Mucosa of gallbladder (tissue), 1 donor: ENCODE data around the gene ANAPC2. TPM values are rescaled to one million over a fixed set of nuclear protein-coding genes. Genes with fewer than 3 reads are reported as not detected.

Experiments
- DNase-seq: peaks from one replicate; pipeline ENCODE4 v3.0.0-alpha.2; 2020; ENCODE audit warnings: low spot score
- total RNA-seq: library from RNA; stranded (reverse); gene quantifications from one replicate; pipeline ENCODE4 v1.2.1, GENCODE V29; 2021
- donor health status: DM: no; HTN: no; CAD: no.

ANAPC2 gene
- total RNA-seq, 1 donor from 2014 or later = 64.6 TPM

DNA sequence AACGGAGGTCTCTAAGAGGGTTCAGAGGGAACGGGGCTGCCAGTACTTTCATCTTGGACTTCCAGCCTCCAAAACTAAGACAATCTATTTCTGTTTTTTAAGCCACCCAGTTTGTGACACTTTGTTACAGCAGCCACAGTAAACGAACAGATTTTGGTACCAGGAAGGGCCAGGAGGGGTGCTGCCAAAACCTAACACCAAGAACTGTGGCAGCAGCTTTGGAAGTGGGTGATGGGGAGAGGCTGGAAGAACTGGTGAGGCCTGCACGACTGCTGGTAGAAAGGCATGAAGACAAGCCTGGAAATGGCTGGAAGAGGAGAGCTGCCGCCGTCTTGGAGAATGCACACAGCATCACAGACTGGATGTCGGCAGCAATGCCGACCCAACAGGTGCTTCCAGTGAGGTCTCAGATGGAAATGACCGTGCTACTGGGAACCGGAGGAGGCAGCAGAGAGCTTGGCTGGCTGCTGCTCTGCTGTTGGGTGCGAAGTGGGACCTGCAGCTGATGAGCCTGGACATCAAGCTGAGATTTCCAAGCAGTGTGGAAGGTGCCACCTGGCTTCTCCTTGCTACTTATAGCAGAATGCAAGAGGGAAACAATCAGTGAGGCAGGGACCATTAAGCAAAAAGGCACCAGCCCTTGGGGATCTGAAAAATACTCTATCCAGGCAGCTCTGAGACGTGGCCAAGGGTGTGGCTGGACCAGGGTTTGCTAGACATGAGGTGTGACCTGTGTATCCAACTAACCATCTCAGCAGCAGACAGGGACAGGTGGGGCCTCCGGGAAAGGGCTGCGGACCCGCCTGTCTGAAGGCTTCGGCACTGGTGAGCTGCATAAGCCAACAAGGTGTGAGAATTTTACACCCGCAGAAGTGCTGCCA, 11.8 kb downstream of the ANAPC2 start:
- DNase-seq = no peak

DNA sequence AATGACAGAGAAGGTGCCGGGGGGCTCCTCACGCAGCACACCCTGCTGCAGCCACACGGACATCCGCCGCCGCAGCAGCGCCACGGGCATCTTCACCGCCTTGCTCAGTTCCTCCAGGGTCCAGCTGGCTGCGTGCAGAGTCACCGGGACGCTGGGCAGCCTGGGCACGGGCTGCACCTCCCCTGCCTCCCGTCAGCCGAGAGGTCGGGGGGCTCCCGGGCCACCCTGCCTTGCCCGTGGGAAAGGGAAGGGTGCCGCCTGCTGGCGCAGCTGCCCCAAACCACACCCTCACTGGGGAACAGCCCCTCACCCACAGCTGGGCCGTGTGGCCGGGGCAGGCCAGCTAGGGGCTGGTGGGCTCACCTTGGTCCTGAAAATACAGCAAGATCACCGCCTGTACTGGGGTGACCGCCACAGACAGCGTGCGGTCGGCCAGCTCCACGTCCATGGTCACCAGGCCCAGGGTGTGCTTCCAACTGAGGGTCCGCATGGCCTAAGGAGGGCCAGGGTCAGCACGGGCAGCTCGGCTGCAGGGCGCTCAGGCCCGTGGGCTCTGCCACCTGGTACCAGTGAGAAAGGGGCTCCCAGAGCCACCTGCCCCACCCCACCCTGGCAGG, 12.9 kb downstream of the ANAPC2 start:
- DNase-seq = no peak

DNA sequence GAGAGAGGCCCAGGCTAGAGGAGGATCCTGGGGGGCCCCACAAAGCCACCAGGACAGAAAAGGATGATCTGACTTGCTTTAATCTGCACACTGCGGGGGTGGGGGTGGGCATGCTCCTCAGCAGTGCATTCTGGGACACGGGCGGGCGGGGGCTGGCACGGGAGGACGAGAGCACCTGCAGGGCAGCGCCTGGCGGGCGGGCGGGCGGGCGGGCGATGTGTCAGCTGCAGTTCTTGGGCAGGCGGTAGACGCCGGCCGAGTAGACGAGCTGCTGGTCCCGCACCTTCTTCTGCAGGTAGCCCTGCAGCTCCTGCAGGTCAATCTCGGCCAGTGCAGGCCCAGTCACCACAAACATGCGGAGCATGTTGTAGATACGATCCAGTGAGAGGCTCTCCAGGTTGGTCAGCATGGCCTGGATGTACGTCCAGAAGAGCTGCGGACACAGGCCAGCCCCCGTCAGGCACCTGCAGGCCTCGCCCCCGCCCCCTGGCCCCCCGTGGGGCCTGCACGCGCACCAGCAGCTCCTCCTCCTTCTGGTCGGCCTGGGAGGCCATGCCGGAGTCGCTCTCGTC, 13.6 kb downstream of the ANAPC2 start:
- DNase-seq = no peak

DNA sequence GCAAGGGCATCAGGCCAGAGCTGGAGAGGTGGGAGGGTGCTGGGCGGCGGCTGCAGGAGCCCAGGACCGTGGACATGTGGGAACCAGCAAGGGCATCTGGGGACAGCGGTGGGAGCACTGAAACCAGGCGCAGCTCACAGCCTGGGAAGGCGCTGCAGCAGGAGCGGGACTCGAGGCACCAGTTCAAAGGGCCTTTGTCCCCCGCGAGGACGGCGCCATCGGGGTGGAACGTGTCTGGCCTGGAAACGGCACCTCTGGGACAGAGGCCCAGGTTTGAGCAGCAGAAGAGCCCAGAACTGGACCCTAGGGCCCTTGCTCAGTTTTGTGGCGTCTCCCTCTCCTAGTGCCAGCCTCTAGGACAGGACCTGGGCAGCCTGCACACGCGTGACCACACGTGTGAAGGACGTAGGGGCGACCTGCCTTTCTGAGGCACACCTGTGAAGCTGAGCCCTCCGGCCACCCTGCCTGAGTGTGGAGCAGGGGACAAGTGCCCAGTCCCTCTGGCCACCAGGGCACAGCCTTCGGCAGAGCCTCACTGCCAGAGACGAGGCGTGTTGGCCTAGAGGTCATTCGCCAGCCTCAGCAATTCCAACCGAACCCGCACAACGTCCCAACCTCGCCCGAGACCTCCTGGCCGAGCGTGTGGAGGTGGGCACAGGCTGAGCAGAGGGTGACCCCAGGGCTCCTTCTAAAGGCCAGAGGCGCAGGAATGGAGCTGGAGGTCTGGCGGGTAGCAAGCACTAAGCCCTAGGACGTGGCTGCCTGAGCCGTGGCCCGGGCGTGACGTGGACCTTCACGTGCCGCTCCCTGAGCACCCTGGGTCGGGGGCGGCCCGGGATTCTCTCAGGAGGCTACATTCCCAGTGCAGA, 14.3 kb downstream of the ANAPC2 start:
- no peak for DNase-seq

DNA sequence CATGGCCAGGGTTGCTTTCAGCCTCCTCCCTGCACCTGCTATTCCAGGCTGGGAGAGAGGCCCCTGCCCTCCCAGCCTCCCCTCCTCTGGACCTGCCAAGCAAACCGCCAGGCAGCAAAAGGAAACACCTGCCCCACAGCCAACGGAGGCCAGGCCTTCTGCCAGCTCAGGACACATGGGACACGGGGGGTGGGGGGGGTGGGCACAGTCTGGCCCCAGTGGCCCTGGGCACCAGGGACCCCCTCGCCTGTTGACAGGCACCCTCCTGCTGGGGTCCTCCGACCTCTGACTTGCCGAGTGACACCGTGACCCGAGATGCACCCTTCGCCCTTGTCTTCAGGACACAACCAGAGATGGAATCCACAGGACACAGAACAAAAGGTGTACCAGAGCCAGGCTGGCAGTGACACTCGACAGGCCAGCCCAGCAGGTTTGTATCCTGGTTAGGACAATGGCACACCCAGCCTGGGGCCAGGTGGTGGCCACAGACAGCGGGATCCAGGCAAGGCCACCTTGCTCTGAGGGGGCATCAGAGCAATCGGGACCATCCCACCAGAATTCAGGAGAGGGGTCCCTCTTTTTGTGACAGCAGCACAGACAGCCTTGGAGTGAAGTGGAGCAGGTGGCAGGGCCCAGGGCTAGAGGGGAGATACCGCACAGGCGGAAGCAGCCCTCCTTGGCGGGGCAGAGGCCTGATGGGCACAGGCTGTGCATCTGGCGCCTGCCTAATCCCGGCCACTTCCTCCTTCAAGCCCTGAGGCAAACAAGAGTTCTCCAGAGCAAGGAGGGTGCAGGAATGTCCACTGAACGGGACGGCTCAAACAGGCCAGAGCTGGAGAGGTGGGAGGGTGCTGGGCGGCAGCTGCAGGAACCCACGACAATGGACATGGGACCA, 15.2 kb downstream of the ANAPC2 start:
- no peak for DNase-seq

DNA sequence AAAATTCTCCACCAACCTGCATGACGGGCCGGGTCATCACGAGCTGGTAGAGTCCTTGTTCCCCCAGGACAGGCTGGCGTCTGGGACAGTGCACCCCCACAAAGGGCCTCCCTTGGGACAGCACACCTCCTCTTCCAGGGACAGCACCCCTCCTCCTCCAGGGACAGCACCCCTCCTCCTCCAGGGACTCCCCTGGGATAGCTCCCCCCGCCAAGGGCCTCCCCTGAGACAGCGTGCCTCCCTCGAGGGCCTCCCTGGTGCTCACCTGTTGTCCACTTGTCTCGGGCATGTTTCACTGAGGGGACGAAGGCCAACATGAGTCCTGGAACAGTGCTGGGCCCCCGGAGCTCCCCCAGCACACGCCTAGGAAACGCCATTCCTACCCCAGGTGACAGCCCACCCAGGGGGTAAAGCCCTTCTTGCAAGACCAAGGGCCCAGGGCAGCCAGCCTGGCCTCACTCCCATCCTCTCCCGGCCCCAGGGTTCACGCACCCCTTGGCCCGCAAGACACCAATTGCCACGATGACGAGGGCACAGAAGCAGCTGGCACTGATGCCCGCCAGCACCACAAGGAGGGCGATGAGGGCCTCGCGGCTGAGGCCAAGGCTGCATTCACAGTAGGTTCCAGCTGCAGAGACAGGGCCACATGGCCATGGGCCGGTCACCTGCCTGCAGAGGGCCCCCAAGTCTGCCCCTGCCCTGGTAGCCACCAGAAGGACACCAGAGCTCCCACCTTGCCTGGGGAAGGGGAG, 17.0 kb downstream of the ANAPC2 start:
- no peak for DNase-seq

DNA sequence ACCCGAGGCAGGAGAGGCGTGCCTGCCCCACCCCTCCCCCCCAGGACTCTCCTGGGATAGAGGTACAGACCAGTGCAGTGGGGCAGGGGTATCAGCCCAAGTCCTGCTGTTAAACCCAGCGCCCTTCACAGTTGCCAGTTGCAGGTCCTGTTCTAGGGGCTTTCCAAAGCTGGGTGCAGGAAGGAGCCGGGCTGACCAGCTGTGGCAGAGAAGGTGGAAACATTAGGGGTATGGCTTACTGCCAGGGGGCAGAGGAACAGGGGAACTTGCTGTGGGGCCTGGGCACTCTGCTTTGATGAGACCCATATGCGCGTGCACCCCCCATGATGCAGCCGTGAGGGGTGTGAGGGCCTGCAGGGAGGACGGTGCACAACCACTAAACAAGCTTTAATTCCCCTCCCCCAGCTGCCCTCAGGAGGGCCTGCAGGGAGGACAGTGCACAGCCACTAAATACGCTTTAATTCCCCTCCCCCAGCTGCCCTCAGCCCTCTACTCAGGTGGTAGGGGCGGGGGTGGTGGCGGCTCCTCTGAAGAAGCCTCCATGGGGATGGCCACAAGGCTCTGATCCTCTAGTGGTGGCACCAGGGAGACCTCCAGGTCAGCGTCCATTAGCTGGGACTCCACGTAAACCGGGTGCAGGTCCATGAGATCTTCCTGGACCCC, 17.7 kb downstream of the ANAPC2 start:
- DNase-seq = no peak

DNA sequence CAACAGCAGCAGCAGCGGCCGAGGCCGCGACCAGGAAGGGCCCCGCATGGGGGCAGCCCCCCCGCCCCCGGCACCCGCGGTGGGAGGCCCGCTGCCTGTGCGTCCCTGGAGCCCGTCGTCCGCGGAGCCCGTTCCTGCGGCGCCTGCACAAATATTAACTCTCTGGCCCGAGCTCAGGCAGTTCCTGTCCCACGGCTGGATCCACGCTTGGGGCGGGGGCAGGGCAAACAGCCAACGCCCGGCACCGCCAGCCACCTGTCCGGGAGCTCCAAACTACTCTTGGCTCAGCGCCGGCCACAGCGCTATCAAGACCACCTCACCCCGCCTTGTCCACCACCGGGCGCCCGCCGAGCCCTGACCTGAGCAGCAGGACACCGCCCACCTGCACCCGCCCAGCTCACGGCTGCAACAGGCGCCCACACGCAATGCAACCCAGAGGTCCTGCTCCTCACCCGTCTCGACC, 18.4 kb downstream of the ANAPC2 start, which contains the start of gene LRRC26:
TSS of gene LRRC26 (minus strand) at position 156 of the 463 bp plus-strand sequence. CDS start at position 48, 108 bp downstream.
- no peak for DNase-seq

DNA sequence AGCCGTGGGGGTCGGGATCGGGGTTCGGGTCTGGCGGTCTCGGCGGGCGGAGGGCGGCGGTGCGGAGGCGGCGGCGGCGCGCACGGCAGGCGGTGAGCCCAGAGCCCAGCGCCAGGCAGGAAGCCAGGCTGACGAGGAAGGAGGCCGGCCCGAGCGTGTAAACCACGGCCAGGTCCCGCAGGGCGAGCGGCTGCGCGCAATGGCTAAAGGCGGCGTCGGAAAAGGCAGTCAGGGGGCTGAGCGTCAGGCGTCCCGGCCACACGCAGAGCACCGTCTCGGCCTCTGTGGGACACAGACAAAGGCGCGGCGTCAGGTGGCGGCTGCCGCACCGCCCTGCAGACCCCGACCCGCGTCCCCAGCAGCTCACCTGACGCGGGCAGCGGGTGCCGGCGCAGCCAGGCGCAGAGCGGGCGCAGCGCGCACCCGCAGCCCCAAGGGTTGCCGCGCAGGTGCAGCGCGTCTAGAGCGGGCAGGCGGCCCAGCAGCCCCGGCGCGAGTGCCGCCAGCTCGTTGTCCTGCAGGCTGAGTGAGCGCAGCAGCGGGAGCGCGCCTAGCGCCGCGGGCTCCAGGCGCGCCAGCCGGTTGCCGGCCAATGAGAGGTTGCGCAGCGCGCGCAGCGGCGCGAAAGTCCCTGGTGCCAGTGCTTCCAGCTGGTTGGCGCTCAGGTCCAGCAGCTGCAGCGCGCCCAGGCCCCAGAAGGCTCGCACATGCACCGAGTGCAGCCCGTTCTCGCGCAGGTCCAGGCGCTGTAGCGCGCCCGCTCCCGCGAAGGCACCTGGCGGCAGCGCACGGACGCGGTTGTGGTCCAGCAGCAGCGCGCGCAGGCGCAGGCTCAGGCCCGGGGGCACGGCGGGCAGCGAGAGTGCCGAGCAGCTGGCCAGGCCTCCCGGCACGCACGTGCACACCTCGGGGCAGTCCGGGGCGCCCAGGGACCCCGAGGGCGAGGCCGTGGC, 19.2 kb downstream of the ANAPC2 start:
- no peak for DNase-seq

DNA sequence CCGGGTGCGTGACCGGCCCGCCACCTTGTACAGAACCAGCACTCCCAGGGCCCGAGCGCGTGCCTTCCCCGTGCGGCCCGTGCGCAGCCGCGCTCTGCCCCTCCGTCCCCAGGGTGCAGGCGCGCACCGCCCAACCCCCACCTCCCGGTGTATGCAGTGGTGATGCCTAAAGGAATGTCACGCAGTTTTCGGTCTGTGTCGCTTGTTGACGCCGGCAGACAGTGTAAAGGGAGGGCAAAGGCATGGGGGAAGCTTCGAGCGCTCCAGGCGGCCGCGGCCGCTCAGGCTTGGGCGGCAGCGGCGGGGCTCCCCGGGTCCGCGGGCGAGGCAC, 19.8 kb downstream of the ANAPC2 start:
- DNase-seq = no peak

DNA sequence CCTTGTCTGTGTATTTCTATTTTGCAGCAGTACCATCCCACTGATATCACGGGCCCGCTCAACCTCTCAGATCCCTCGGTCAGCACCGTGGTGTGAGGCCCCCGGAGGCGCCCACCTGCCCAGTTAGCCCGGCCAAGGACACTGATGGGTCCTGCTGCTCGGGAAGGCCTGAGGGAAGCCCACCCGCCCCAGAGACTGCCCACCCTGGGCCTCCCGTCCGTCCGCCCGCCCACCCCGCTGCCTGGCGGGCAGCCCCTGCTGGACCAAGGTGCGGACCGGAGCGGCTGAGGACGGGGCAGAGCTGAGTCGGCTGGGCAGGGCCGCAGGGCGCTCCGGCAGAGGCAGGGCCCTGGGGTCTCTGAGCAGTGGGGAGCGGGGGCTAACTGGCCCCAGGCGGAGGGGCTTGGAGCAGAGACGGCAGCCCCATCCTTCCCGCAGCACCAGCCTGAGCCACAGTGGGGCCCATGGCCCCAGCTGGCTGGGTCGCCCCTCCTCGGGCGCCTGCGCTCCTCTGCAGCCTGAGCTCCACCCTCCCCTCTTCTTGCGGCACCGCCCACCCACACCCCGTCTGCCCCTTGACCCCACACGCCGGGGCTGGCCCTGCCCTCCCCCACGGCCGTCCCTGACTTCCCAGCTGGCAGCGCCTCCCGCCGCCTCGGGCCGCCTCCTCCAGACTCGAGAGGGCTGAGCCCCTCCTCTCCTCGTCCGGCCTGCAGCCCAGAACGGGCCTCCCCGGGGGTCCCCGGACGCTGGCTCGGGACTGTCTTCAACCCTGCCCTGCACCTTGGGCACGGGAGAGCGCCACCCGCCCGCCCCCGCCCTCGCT, 20.4 kb downstream of the ANAPC2 start:
- DNase-seq = no peak

DNA sequence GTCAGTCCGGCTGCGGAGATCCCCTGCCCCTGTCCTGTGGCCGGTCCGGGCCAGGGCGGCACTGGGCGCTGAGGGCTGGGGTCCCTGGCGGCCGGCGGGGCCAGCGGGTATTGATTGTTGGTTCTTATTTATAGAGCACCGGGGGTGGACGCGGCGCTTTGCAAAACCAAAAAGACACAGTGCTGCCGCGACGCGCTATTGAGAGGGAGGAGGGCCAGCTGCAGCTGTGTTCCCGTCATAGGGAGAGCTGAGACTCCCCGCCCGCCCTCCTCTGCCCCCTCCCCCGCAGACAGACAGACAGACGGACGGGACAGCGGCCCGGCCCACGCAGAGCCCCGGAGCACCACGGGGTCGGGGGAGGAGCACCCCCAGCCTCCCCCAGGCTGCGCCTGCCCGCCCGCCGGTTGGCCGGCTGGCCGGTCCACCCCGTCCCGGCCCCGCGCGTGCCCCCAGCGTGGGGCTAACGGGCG, 21.0 kb downstream of the ANAPC2 start:
- no peak for DNase-seq

DNA sequence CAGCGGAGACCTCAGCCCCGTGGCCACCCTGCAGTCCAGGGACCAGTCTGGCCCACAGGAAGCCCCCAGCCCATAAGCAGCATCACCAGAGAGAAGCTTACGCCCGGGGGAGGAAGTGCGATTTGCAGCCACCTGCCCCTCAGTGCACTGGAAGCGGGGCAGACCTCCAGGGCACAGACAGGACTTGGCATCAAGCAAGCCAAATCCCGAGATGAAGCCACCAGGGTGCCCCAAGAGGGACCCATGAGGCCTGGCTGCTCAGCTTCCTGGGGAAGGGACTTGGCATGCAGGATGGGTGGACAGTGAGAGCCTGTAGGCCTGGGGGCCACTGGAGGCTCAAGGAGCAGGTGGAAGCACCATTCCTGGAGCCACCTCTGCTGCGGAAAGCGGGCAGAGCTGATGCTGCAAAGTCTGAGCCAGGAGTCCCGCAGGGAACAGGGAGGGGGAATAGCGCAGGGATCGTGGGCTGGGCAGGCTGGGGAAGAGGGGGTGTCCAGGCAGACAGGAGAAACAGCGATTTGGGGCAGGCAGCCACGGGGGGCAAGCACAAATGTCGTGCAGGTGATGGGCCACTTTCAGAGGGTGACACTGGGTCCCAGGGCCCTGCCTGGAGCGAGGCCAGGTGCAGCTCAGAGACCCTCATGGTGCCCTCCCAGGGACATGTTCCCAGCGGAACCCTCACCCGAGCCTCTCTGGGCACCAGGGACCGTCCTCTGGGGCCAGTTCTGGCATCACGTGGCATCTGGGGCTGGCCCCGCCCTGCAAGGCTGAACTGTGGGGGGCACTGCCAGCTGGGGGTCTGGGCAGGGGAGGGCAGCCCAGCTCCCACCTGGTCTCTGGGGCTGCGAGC, 21.8 kb downstream of the ANAPC2 start:
- no peak for DNase-seq

DNA sequence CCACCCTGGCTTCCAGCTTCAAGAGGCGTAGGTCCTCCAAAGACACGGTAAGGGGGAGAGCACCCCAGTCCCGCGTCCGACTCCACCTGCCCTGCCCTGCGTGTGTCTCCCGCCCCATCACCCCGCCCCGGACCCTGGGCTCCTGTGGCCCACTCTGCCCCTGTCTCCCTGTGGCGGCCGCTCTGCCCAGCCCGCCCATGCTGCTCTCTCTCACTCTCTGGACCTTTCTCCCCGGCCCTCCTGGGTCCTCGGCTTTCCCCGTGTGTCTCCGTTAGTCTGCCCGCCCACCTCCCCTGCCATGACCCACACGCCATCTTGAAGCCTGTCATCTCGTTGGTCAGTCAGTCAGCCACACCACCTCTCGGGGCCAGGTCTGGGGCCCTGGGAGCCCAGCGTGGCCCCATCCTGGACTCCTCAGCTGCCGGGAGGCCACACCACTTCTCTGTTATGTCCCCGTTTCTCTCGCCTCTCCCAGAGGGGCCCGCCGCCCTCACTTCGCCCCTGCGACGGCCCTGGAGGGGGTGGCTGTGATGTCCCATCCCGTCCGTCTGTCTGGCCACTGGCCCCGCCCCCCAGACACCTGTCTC, 23.0 kb downstream of the ANAPC2 start:
- no peak for DNase-seq

DNA sequence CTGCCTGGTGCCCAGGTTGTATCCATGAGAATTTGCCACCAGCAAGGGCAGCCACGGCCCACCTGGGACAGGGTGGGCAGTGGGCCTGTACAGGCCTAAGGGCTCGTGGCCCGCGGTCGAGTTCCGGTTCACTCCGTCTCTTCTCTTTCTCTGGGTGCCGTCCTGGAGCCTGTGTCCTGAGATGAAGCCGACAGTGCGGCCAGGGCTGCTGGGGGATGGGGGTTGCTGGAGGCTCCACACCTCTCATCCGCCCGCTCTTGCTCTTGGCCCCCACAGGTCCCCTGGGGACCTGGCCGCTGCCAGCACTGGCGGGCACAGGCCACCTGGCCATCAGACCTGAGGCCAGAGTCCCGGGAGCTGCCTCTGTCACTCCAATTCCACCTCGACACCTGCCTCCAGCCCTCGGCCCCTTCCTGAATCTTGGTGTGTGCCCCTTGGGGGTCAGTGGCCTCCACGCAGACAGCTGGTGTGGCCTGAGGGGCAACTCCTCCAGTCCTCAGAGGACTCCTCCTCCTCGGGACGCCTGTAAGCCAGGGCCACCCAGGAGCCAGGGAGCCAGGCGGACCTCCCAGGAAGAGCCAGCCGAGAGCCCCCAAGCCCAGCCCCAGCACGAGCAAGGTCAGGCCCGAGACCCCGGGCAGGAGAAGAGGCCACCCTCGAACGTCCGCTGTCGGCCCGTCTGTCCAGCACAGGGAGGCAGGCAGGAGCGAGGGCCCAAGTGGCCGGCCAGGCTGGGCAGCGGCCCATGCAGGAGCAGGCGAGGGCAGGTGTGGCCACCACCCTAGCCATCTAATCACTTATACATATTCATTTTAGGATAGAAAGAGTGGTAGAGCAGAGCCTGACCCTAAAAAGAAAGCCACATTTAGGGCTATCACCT, 23.8 kb downstream of the ANAPC2 start:
- no peak for DNase-seq
